GM23248 (cell line): ENCODE results near the gene CNNM4.

Source experiments
- EZH2 ChIP-seq: fragments of 200-600 bp; sonication (generic); IDR thresholded peaks from 2 replicates; pipeline ENCODE4 v1.6.1; 2018; ENCODE audit warnings: antibody characterized with exemption, mild to moderate bottlenecking; ENCODE audit not compliant: insufficient read depth, poor library complexity, severe bottlenecking
- EZH2phosphoT487 ChIP-seq: fragments of 200-600 bp; sonication (generic); IDR thresholded peaks from 2 replicates; pipeline ENCODE4 v1.6.1; 2018; ENCODE audit warnings: antibody characterized with exemption, moderate library complexity, mild to moderate bottlenecking, low read depth; ENCODE audit not compliant: insufficient read depth

DNA sequence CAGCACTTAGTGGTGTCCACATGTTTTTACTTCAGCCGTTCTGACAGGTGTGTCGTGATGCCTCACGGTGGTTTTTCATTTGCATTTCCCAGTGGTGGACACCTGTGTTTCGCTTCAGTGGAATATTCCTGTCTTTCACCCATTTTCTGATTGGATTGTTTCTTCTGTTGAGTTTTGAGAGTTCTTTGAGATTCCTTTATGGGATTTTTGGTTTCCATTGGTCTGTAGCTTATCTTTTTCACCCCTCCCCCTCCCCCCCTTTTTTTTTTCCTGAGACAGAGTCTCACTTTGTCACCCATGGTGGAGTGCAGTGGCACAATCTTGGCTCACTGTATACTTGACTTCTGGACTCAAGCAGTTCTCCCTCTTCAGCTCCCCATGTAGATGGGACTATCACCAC lies 75.1 kb downstream of the CNNM4 start:
- TF ChIP-seq EZH2phosphoT487 (no peak), EZH2 (no peak)
